HUES64 (cell line): ENCODE results near the gene MRPL12. TPM values are rescaled to one million over a fixed set of nuclear protein-coding genes. Genes with fewer than 3 reads are reported as not detected.

Source experiments
- H3K27ac ChIP-seq: 2 replicates; pipeline ENCODE4 v1.7.0; 2013; ENCODE audit warnings: low read depth, low read length, inconsistent platforms
- H3K27me3 ChIP-seq: 2 replicates; pipeline ENCODE4 v1.6.1; 2013; ENCODE audit warnings: mild to moderate bottlenecking, low read length; ENCODE audit not compliant: insufficient read depth
- H3K36me3 ChIP-seq: 2 replicates; pipeline ENCODE4 v1.6.1; 2013; ENCODE audit warnings: mild to moderate bottlenecking, low read length; ENCODE audit not compliant: insufficient read depth
- H3K4me1 ChIP-seq: 2 replicates; pipeline ENCODE4 v1.6.1; 2013; ENCODE audit warnings: mild to moderate bottlenecking, low read length, moderate library complexity; ENCODE audit not compliant: insufficient read depth
- H3K4me3 ChIP-seq: 2 replicates; pipeline ENCODE4 v1.5.1; 2013; ENCODE audit warnings: mild to moderate bottlenecking, low read length, moderate library complexity
- H3K9ac ChIP-seq: 2 replicates; pipeline ENCODE4 v1.6.1; 2013; ENCODE audit warnings: mild to moderate bottlenecking, low read depth, low read length
- H3K9me3 ChIP-seq: 2 replicates; pipeline ENCODE4 v1.6.1; 2013; ENCODE audit warnings: low read depth, low read length; ENCODE audit not compliant: insufficient read depth
- WGBS: fragments of 150-250, 120-280 bp; methylation state at CpG from one replicate; pipeline ENCODE4 v1.1.7; 2013; ENCODE audit warnings: missing lambda C conversion rate; 5-methylcytosine and 5-hydroxymethylcytosine counted together
- polyA plus RNA-seq, 2 experiments: library from polyadenylated mRNA; stranded (reverse); fragments of 50-300 nt; gene quantifications; one replicate each; pipeline ENCODE4 v1.2.3, GENCODE V29; 2013

MRPL12 gene
- polyA plus RNA-seq (2013, experiment 1 of 2), result 117 TPM
- 107 TPM for polyA plus RNA-seq (2013, experiment 2 of 2)

GRCh38 chr17:81702934-81703746, at the start of gene MRPL12:
MRPL12 (plus strand) TSS chr17:81703367; CDS start chr17:81703502, 135 bp downstream.
- H3K4me1 ChIP-seq, result no peaks in the 10 kb centered on the region
- under 1% methylated on average over 102 of the region's 102 CpGs for WGBS
- no peaks in the 10 kb centered on the region for H3K9me3 ChIP-seq
- H3K27ac ChIP-seq, result peak within 1 kb of the TSS; percentile 94
- peak within 1 kb of the TSS; percentile 99 for H3K9ac ChIP-seq
- peak within 1 kb of the TSS; percentile 98 for H3K4me3 ChIP-seq
- no peaks in the 10 kb centered on the region for H3K27me3 ChIP-seq
- peaks cover 66% of the 10 kb centered on the region for H3K36me3 ChIP-seq

GRCh38 chr17:81655378-81656117, 47.6 kb upstream of the MRPL12 start:
- H3K36me3 ChIP-seq, result no peaks in the 10 kb centered on the region
- H3K27me3 ChIP-seq, result no peaks in the 10 kb centered on the region
- H3K9me3 ChIP-seq, result no peaks in the 10 kb centered on the region
- no peak overlapping the region for H3K9ac ChIP-seq
- WGBS, result 92% methylated on average over 18 of the region's 18 CpGs
- H3K4me3 ChIP-seq, result no peak overlapping the region
- H3K27ac ChIP-seq, result no peak overlapping the region
- peaks cover 4% of the 10 kb centered on the region for H3K4me1 ChIP-seq

GRCh38 chr17:81656118-81656743, 46.9 kb upstream of the MRPL12 start, which contains the start of gene PDE6G:
PDE6G (minus strand) TSS chr17:81656542; CDS start chr17:81653305, 3,237 bp downstream.
- no peaks in the 10 kb centered on the region for H3K36me3 ChIP-seq
- H3K4me1 ChIP-seq, result peaks cover 4% of the 10 kb centered on the region
- WGBS, result 88% methylated on average over 15 of the region's 15 CpGs
- no peak within 1 kb of the TSS for H3K4me3 ChIP-seq
- no peak within 1 kb of the TSS for H3K27ac ChIP-seq
- H3K27me3 ChIP-seq, result no peaks in the 10 kb centered on the region
- no peaks in the 10 kb centered on the region for H3K9me3 ChIP-seq
- H3K9ac ChIP-seq, result no peak within 1 kb of the TSS

- WGBS, result 85% methylated on average over 4 of the region's 4 CpGs
- Histone ChIP-seq H3K36me3 (no peaks in the 10 kb centered on the region), H3K9me3 (no peaks in the 10 kb centered on the region), H3K9ac (no peak overlapping the region), H3K4me1 (peaks cover 4% of the 10 kb centered on the region), H3K4me3 (no peak overlapping the region), H3K27ac (no peak overlapping the region), H3K27me3 (no peaks in the 10 kb centered on the region)
These were observed 46.3 kb upstream of the MRPL12 start for GRCh38 chr17:81656835-81657234.

GRCh38 chr17:81659038-81659437, 44.1 kb upstream of the MRPL12 start:
- no peaks in the 10 kb centered on the region for H3K27me3 ChIP-seq

GRCh38 chr17:81660441-81660840, 42.7 kb upstream of the MRPL12 start:
- Histone ChIP-seq H3K27me3 (no peaks in the 10 kb centered on the region), H3K27ac (no peak overlapping the region), H3K36me3 (peaks cover 13% of the 10 kb centered on the region), H3K9ac (no peak overlapping the region), H3K4me1 (peaks cover 4% of the 10 kb centered on the region; the same call in 1 of the 2 replicates), H3K9me3 (no peaks in the 10 kb centered on the region), H3K4me3 (no peak overlapping the region)
- 96% methylated on average over 9 of the region's 9 CpGs for WGBS

More at GRCh38 chr17:81659038-81659437, 44.1 kb upstream of the MRPL12 start:
- WGBS, result 96% methylated on average over 5 of the region's 5 CpGs
- Histone ChIP-seq H3K9ac (no peak overlapping the region), H3K9me3 (no peaks in the 10 kb centered on the region), H3K36me3 (peaks cover 2% of the 10 kb centered on the region; the same call in 1 of the 2 replicates), H3K27ac (no peak overlapping the region), H3K4me3 (no peak overlapping the region), H3K4me1 (no peaks in the 10 kb centered on the region)

- no peak overlapping the region for H3K27ac ChIP-seq
- 94% methylated on average over 4 of the region's 4 CpGs for WGBS
These were observed 41.2 kb upstream of the MRPL12 start for GRCh38 chr17:81662002-81662401.

GRCh38 chr17:81664051-81664470, 39.1 kb upstream of the MRPL12 start:
- Histone ChIP-seq H3K27ac (no peak overlapping the region), H3K27me3 (no peaks in the 10 kb centered on the region), H3K4me1 (peaks cover 16% of the 10 kb centered on the region), H3K9ac (no peak overlapping the region), H3K4me3 (no peak overlapping the region), H3K36me3 (peaks cover 27% of the 10 kb centered on the region), H3K9me3 (no peaks in the 10 kb centered on the region)
- whole genome bisulfite sequencing, result 97% methylated on average over 7 of the region's 7 CpGs

More at GRCh38 chr17:81662002-81662401, 41.2 kb upstream of the MRPL12 start:
- peaks cover 8% of the 10 kb centered on the region; the same call in 1 of the 2 replicates for H3K4me1 ChIP-seq
- H3K9ac ChIP-seq, result no peak overlapping the region
- H3K36me3 ChIP-seq, result peaks cover 13% of the 10 kb centered on the region
- H3K4me3 ChIP-seq, result no peak overlapping the region
- H3K27me3 ChIP-seq, result no peaks in the 10 kb centered on the region
- H3K9me3 ChIP-seq, result no peaks in the 10 kb centered on the region

- H3K9me3 ChIP-seq, result no peaks in the 10 kb centered on the region
- peak overlapping the region; percentile 95 for H3K4me3 ChIP-seq
- H3K27me3 ChIP-seq, result no peaks in the 10 kb centered on the region
- H3K27ac ChIP-seq, result peak overlapping the region; percentile 84
- H3K36me3 ChIP-seq, result peaks cover 41% of the 10 kb centered on the region
- H3K4me1 ChIP-seq, result peaks cover 16% of the 10 kb centered on the region
- H3K9ac ChIP-seq, result peak overlapping the region; percentile 85
- 69% methylated on average over 30 of the region's 30 CpGs for WGBS
These were observed 37.7 kb upstream of the MRPL12 start for GRCh38 chr17:81665205-81666091.

GRCh38 chr17:81666092-81666341, 37.1 kb upstream of the MRPL12 start:
- peaks cover 16% of the 10 kb centered on the region for H3K4me1 ChIP-seq
- no peaks in the 10 kb centered on the region for H3K9me3 ChIP-seq
- WGBS, result 2% methylated on average over 16 of the region's 16 CpGs
- peaks cover 46% of the 10 kb centered on the region for H3K36me3 ChIP-seq
- H3K27me3 ChIP-seq, result no peaks in the 10 kb centered on the region
- peak overlapping the region; percentile 84 for H3K27ac ChIP-seq
- H3K4me3 ChIP-seq, result peak overlapping the region; percentile 95
- peak overlapping the region; percentile 85 for H3K9ac ChIP-seq
